ENCODE data around the gene TYMP. TPM values are rescaled to one million over a fixed set of nuclear protein-coding genes. Genes with fewer than 3 reads are reported as not detected.

Gene TYMP
- total RNA-seq, 1 experiment from 2014 or later, result 12.3 TPM

DNA sequence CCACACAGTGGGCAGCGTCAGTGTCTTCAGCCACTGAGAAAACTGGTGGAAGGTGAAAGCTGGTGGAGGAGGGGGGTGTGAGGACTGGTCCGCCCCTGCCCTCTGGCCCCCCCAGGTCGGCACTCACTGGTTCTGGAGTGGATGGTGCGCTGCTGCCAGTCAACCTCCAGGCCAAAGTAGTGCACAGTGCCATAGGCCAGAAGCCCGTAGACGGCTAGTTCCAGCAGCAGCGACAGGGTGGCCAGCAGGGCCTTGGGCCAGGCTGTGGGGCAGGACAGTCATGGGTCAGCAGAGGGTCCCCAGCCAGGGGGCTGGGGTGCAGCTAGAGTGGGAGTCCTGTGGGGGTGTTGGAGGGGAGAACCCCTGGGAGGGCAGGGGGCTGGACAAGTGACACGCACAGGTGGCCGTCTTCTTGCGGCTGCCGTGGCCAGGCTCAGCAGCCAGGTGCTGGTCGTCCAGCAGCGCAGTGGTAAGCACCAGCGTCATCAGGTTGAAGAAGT is 24.5 kb downstream of the TYMP start:
- H3K4me3 ChIP-seq (ENCODE audit: low read length), result no peak overlapping the region
- H3K36me3 ChIP-seq (ENCODE audit: low read depth, low read length), result no peaks in the 10 kb centered on the region
- TF ChIP-seq EZH2phosphoT487 (IDR thresholded peaks at IDR 0.05; ENCODE audit: borderline replicate concordance, low read length) (no peak), EZH2 (IDR thresholded peaks at IDR 0.05; ENCODE audit: low read length, unreplicated experiment) (no peak), CTCF (conservative IDR thresholded peaks at IDR 0.05; ENCODE audit: low read depth, low read length) (no peak)
- H4K20me1 ChIP-seq (ENCODE audit: low read length), result no peaks in the 10 kb centered on the region
- peaks cover 34% of the 10 kb centered on the region for H3K79me2 ChIP-seq (ENCODE audit: low read length)
- H3K27ac ChIP-seq (ENCODE audit: low read length), result no peak overlapping the region
- H2AFZ ChIP-seq (ENCODE audit: low read length), result no peak overlapping the region
- BruUV-seq (replicated peaks), result no TSS peak
- no peak for ATAC-seq
- no peaks in the 10 kb centered on the region for H3K9me3 ChIP-seq (ENCODE audit: low read length)
- no peaks in the 10 kb centered on the region for H3F3A ChIP-seq (ENCODE audit: low read length, unreplicated experiment)
- H3K4me1 ChIP-seq (ENCODE audit: insufficient read depth, low read length), result peaks cover 7% of the 10 kb centered on the region
- H3K4me2 ChIP-seq (ENCODE audit: low read length), result no peak overlapping the region
- no peak overlapping the region for H3K9ac ChIP-seq (ENCODE audit: low read length)
- no peaks in the 10 kb centered on the region for H3K9me2 ChIP-seq (replicated peaks; ENCODE audit: low read length)
- POLR2A ChIA-PET (ENCODE audit: unreplicated experiment), result no interaction called here
- intact Hi-C loops (cut with micrococcal nuclease), result no loop called here
- no peak for DNase-seq
- CTCF ChIA-PET, result no interaction called here
- no peaks in the 10 kb centered on the region for H3K27me3 ChIP-seq (ENCODE audit: low read length)

DNA sequence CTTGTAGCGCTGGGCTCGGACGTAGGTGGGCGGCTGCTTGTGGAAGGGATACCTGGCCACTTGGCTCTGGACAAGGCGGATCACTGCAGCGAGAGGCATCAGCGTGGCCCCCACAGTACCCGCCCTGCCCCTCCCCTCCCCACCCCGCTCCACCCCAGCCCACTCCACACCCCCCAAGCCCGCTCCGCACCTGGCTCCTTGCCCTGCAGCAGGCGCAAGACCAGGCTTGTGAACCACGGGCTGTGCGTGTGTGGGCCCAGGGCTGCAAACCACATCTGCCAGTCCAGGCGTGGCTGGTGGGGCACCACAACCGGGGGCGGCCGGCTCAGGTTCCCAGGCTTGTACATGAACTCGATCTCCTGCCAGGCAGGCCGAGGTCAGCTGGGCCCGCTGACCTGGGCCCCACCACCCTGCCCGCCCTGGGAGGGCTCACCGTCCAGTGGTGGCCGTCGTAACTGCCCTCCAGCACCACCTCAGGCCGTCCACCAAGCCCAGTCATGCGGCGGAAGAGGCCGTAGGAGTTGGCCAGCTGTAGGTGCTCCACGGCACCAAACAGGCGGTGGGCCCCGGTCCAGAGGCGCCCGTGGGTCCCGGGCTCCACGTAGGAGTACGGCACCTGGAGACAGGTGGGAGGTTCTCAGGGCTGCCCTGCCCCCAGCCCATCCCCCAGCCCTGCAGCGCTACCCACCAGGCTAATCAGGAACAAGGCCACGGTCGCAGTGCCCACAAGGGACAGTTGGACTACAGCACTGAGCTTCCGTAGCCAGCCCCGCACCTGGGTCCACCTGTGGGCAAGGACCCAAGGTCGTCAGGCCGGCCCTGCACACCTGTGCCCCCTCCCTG is 25.2 kb downstream of the TYMP start:
- no peak for ATAC-seq
- Histone ChIP-seq H3K9ac (ENCODE audit: low read length) (no peak overlapping the region), H3K9me3 (ENCODE audit: low read length) (no peaks in the 10 kb centered on the region), H3K27ac (ENCODE audit: low read length) (no peak overlapping the region), H3K79me2 (ENCODE audit: low read length) (peaks cover 26% of the 10 kb centered on the region), H3K27me3 (ENCODE audit: low read length) (no peaks in the 10 kb centered on the region), H3K36me3 (ENCODE audit: low read depth, low read length) (no peaks in the 10 kb centered on the region), H3K4me2 (ENCODE audit: low read length) (no peak overlapping the region), H3K4me1 (ENCODE audit: insufficient read depth, low read length) (peaks cover 7% of the 10 kb centered on the region), H2AFZ (ENCODE audit: low read length) (no peak overlapping the region), H3K4me3 (ENCODE audit: low read length) (no peak overlapping the region), H3K9me2 (replicated peaks; ENCODE audit: low read length) (no peaks in the 10 kb centered on the region), H4K20me1 (ENCODE audit: low read length) (no peaks in the 10 kb centered on the region), H3F3A (ENCODE audit: low read length, unreplicated experiment) (no peaks in the 10 kb centered on the region)
- ChIA-PET POLR2A (ENCODE audit: unreplicated experiment) (no interaction called here), CTCF (no interaction called here)
- no peak for TF ChIP-seq EZH2phosphoT487 (IDR thresholded peaks at IDR 0.05; ENCODE audit: borderline replicate concordance, low read length)
- TF ChIP-seq EZH2 (IDR thresholded peaks at IDR 0.05; ENCODE audit: low read length, unreplicated experiment), result no peak
- no peak for TF ChIP-seq CTCF (conservative IDR thresholded peaks at IDR 0.05; ENCODE audit: low read depth, low read length)
- no TSS peak for BruUV-seq (replicated peaks)
- intact Hi-C loops (cut with micrococcal nuclease), result no loop called here
- no peak for DNase-seq
